IPS-18c (cell line): Measurements from ENCODE around the gene MTMR2.
"Not testable (repeated sequence)": the region's sequence is repeated elsewhere in the genome, so short reads cannot be mapped to it uniquely, and the experiment has no call there.

Experiments
- H3K4me3 ChIP-seq: 2 replicates; pipeline ENCODE4 v1.7.0; 2013; ENCODE audit warnings: low read depth, mild to moderate bottlenecking, low read length, moderate library complexity; ENCODE audit not compliant: insufficient read depth
- H3K9me3 ChIP-seq: one replicate; pipeline ENCODE4 v1.6.1; 2013; ENCODE audit warnings: mild to moderate bottlenecking, low read length, moderate library complexity; ENCODE audit not compliant: control insufficient read depth, insufficient read depth

Gene MTMR2

GRCh38 chr11:95854362-95854761, 69.5 kb downstream of the MTMR2 start:
- not testable (repeated sequence) for H3K4me3 ChIP-seq, H3K9me3 ChIP-seq

GRCh38 chr11:95853862-95854261, 70.0 kb downstream of the MTMR2 start:
- H3K9me3 ChIP-seq: no peaks in the 10 kb centered on the region

DNA sequence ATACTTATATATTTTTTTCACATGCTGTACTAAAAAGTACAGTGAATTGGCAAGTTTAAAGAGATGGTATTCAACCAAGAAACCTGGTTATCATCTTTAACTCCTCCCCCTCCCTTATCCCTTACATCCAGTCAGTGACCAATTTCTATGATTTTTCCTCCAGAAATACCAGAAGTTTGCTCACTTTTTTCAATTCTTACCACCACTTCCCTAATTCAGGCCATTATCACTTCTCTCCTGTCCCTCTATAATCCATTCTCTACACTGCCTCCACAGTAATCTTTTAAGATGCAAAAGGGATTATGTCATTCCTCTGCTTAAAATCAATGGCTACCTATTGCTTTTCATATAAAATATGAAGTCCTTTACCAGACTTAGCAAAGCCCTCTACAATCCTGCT, 70.8 kb downstream of the MTMR2 start:
- Histone ChIP-seq H3K4me3 (no peak overlapping the region), H3K9me3 (no peaks in the 10 kb centered on the region)

More at GRCh38 chr11:95853862-95854261, 70.0 kb downstream of the MTMR2 start:
- no peak overlapping the region for H3K4me3 ChIP-seq

GRCh38 chr11:95850137-95850536, 73.8 kb downstream of the MTMR2 start:
- H3K9me3 ChIP-seq: no peaks in the 10 kb centered on the region
- no peak overlapping the region for H3K4me3 ChIP-seq

- Histone ChIP-seq H3K9me3 (no peaks in the 10 kb centered on the region), H3K4me3 (no peak overlapping the region)
Observed at GRCh38 chr11:95849087-95849825, 74.7 kb downstream of the MTMR2 start.

- Histone ChIP-seq H3K4me3 (no peak overlapping the region), H3K9me3 (no peaks in the 10 kb centered on the region)
Observed at GRCh38 chr11:95845167-95845566, 78.7 kb downstream of the MTMR2 start.

GRCh38 chr11:95835768-95836488, 88.0 kb downstream of the MTMR2 start:
- H3K9me3 ChIP-seq: no peaks in the 10 kb centered on the region
- H3K4me3 ChIP-seq: no peak overlapping the region

DNA sequence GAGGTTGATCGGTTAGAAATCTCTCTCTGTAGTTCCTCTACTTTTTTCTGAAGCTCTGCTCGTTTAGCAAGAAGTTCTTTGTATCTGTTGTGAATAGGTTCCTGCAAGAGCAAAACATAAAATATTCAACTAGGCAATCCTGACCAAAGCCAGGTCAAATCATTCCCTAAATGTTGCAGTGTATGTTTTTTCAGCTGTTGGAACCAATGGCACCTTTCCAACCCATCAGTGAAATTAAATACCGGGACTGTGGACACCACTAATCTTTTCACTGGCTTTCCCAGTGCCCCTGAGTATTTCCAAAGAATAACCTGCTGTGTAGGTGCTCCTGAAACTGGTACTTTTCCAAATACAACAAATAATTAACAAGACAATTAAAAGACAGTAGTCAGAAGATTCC, 88.6 kb downstream of the MTMR2 start:
- no peak overlapping the region for H3K4me3 ChIP-seq
- no peaks in the 10 kb centered on the region for H3K9me3 ChIP-seq

DNA sequence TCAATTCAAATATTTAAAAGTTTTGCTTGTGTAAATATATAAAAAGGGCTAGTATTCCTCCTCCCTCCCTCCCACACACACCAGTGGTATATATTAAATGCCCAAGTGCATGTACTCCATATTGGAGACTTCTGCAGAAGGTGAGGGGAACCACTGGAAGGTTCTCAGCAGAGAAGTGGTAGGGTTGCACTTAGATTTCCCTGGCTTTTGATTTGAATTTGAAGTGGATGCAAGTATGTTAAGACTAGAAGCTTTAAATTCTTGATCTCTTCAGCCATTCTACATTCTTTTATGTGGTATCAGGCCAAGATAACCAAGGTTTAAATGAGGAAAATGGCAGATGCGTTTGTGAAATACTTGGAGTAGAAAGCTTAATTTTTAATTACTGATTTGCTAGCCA, 90.5 kb downstream of the MTMR2 start:
- no peaks in the 10 kb centered on the region for H3K9me3 ChIP-seq
- no peak overlapping the region for H3K4me3 ChIP-seq

- Histone ChIP-seq H3K4me3 (no peak overlapping the region), H3K9me3 (no peaks in the 10 kb centered on the region)
Observed at GRCh38 chr11:95832763-95833162, 91.1 kb downstream of the MTMR2 start.

DNA sequence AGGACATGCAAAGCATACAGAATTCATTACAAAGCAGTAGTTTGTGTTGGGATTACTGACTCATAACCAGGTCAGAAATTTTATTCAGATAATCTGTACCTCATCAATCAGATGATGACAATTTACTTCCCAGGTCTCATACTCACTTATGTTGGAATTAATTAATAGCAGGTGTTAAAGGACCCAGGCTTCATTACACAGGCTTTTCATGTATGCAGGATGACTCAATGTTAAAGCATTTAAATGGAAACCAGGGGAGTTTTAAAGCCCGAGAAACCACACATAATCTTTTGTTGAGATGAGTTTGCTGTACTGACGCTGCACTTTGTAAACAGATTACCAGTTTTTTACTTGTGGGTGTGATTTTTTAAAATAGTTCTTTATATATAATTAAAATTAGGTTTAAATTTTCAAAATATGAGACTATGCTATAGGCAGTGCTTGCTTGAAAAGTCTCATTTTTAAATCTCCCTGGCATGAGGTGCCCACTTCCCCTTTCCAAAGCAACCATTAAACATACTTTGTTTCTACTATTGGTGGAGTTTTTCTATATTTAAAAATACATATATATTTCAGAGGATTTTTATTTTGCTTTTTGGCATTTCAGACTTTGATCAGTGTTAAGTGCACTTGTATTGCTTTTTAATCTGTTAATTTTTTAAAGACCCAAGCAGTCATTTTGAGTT, 92.6 kb downstream of the MTMR2 start:
- H3K4me3 ChIP-seq: no peak overlapping the region
- no peaks in the 10 kb centered on the region for H3K9me3 ChIP-seq

DNA sequence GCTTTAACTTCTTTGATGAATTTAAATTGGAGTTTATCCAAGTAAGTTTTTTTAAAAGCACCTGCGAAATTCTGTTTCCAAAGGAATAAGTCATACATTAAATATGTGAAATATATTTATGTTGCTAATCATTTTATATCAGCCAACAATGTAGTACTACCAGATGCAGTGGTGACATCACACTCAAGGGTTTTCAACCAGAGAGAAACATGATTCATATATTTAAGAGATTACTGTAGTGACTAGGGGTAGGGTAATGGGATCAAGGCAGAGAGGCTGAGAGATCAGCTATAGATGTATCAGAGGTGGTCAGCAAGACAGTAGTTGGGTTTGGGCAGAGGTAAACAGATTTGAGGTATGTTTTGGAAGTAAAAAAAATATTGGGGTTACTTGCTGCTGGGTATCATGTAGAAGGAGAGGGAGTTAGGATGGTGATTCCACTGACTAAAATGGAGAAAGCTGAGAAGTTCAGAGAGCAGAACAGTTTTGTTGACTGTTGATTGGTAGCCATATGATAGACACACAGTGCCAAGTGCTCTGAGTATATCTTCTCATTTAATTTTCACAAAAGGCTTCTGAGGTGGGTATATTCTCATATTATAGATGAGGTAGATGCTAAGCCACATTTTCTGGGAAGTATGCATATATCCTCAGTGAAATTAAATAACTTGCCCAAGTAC, 94.2 kb downstream of the MTMR2 start:
- H3K4me3 ChIP-seq: no peak overlapping the region
- no peaks in the 10 kb centered on the region for H3K9me3 ChIP-seq

DNA sequence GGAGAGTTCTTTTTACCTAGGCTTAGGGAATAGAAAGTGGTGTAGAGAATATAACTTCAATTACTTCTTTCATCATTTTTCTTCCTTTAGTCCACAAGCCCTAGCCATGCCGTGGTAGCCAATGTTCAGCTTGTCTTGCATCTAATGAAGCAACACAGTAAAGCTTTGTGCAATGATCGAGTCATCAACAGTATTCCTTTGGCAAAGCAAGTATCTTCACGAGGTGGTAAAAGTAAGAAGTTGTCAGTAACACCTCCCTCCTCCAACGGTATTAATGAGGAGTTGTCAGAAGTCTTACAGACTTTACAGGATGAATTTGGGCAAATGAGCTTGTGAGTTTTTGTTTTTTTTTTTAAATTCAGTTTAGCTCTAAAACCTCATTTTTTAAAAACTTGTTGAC, 96.2 kb downstream of the MTMR2 start:
- Histone ChIP-seq H3K9me3 (no peaks in the 10 kb centered on the region), H3K4me3 (no peak overlapping the region)

DNA sequence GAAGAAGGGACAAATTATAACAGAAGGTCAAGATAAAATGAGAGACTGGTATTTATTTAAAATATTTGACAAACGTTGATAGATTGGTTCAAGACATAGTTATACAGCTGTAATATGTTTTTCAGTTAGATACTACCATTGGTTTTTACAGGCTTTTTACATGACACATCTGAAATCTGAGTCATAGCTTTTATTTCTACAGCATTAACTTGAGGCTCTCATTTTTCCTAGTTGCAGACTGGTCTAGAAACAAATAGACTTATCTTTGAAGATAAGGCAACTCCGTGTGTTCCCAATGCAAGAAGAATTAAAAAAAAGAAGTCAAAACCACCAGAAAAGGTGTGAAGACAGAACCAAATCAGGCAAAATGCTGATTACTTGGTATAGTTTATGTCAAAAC, 102.3 kb downstream of the MTMR2 start:
- no peak overlapping the region for H3K4me3 ChIP-seq
- no peaks in the 10 kb centered on the region for H3K9me3 ChIP-seq

GRCh38 chr11:95816037-95816436, 107.9 kb downstream of the MTMR2 start:
- Histone ChIP-seq H3K9me3 (no peaks in the 10 kb centered on the region), H3K4me3 (no peak overlapping the region)

DNA sequence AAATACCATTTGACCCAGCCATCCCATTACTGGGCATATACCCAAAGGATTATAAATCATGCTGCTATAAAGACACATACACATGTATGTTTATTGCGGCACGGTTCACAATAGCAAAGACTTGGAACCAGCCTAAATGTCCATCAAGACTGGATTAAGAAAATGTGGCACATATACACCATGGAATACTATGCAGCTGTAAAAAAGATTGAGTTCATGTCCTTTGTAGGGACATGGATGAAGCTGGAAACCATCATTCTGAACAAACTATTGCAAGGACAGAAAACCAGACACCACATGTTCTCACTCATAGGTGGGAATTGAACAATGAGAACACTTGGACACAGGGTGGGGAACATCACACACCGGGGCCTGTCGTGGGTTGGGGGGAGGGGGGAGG, 112.9 kb downstream of the MTMR2 start:
- not testable (repeated sequence) for H3K4me3 ChIP-seq, H3K9me3 ChIP-seq

GRCh38 chr11:95806464-95806863, 117.4 kb downstream of the MTMR2 start:
- H3K4me3 ChIP-seq: not testable (repeated sequence)

DNA sequence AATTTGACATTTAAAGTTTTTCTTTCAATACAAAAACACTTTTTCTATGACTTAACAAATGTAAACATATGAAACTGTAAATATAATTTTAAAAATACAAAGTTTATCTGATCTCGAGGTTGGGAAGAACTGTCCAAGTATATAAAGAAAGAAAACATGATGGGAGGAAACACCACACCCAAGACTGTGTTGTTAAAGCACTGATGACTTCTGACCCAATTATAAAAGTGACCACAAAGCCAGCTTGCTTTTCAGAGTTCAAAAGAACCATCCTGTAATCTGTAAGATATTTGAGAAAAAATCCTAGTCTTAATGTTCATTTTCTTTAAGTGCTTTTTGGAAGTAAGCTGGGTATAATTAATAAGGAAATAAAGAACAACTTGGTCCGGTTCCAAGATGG, 118.0 kb downstream of the MTMR2 start:
- no peak overlapping the region for H3K4me3 ChIP-seq
- H3K9me3 ChIP-seq: peaks cover 3% of the 10 kb centered on the region

More at GRCh38 chr11:95806464-95806863, 117.4 kb downstream of the MTMR2 start:
- not testable (repeated sequence) for H3K9me3 ChIP-seq
